RPMI8226 (cell line): ENCODE measurements around the gene POLDIP2.

ENCODE experiments used
- DNase-seq: peaks from one replicate; pipeline ENCODE4 v3.0.0-alpha.2; 2015

The POLDIP2 gene

GRCh38 chr17:28390141-28390540, 32.8 kb upstream of the POLDIP2 start:
- DNase-seq = no peak

- no peak for DNase-seq
Measured at GRCh38 chr17:28388106-28388505, 30.8 kb upstream of the POLDIP2 start.

- DNase-seq = no peak
Measured at GRCh38 chr17:28386391-28386790, 29.1 kb upstream of the POLDIP2 start.

GRCh38 chr17:28385406-28385805, 28.1 kb upstream of the POLDIP2 start:
- DNase-seq = peak; percentile 18

GRCh38 chr17:28385037-28385400, 27.7 kb upstream of the POLDIP2 start:
- DNase-seq = peak; percentile 20

GRCh38 chr17:28384281-28385036, 27.1 kb upstream of the POLDIP2 start:
- peak; percentile 68 for DNase-seq

- no peak for DNase-seq
Measured at GRCh38 chr17:28381141-28381825, 24.0 kb upstream of the POLDIP2 start.

- no peak for DNase-seq
Measured at GRCh38 chr17:28379814-28380801, 22.8 kb upstream of the POLDIP2 start.

- no peak for DNase-seq
Measured at GRCh38 chr17:28372945-28373274, 15.6 kb upstream of the POLDIP2 start.

GRCh38 chr17:28372203-28372944, 15.0 kb upstream of the POLDIP2 start:
- peak; percentile 28 for DNase-seq

- DNase-seq = peak; percentile 74
Measured at GRCh38 chr17:28371245-28372202, 14.2 kb upstream of the POLDIP2 start, which contains the start of gene SARM1. Gene SARM1 (plus strand): TSS chr17:28371694. CDS start chr17:28372033, 339 bp downstream.

GRCh38 chr17:28370744-28371103, 13.4 kb upstream of the POLDIP2 start:
- no peak for DNase-seq

- DNase-seq = no peak
Measured at GRCh38 chr17:28370035-28370743, 12.9 kb upstream of the POLDIP2 start, which contains the start of gene VTN. Gene VTN (minus strand): TSS chr17:28370307. CDS start chr17:28370203, 104 bp downstream.

- no peak for DNase-seq
Measured at GRCh38 chr17:28369684-28370034, 12.3 kb upstream of the POLDIP2 start.

- no peak for DNase-seq
Measured at GRCh38 chr17:28368915-28369683, 11.8 kb upstream of the POLDIP2 start.

GRCh38 chr17:28368306-28368831, 11.0 kb upstream of the POLDIP2 start:
- no peak for DNase-seq

- DNase-seq = no peak
Measured at GRCh38 chr17:28367641-28368305, 10.4 kb upstream of the POLDIP2 start.

- no peak for DNase-seq
Measured at GRCh38 chr17:28366605-28367004, 9.3 kb upstream of the POLDIP2 start.

GRCh38 chr17:28365487-28365886, 8.2 kb upstream of the POLDIP2 start:
- DNase-seq = no peak
